Fibroblast of lung (primary cell): ENCODE measurements around the gene OLFM1.

Source experiments
- CTCF ChIP-seq, 2 donors: IDR thresholded peaks in 1 of 2; conservative IDR thresholded peaks in 1 of 2; 1 replicate in 1 of 2; 2 replicates in 1 of 2; pipeline ENCODE4 v1.5.1; 2011 to 2012; ENCODE audit warnings: low read length in 2 of 2, control low read depth in 1 of 2, inconsistent platforms in 1 of 2, low read depth in 1 of 2, mild to moderate bottlenecking in 1 of 2
- EZH2 ChIP-seq: IDR thresholded peaks from 2 replicates; pipeline ENCODE4 v1.5.1; 2012; ENCODE audit warnings: low read length, control low read depth, mild to moderate bottlenecking; ENCODE audit errors: missing control alignments

- TF ChIP-seq CTCF (conservative IDR thresholded peaks at IDR 0.05 in 1 of 2, IDR thresholded peaks at IDR 0.05 in 1 of 2; ENCODE audit: low read depth in 1 of 2, low read length in 2 of 2) (no peak), EZH2 (no peak)
Measured at GRCh38 chr9:135046739-135047350, 40.6 kb upstream of the OLFM1 start.
